Aorta (tissue), 5 donors: Measurements from ENCODE around the gene LNX1. TPM values are rescaled to one million over a fixed set of nuclear protein-coding genes. Genes with fewer than 3 reads are reported as not detected.

ENCODE experiments used
- ATAC-seq: fragments of 200-7000 bp; cut with Tn5 transposase; one replicate; pipeline ENCODE4 v1.9.1; 2022; ENCODE audit warnings: moderate library complexity; ENCODE audit not compliant: low FRiP score
- DNase-seq, 2 donors: peaks; one replicate each; pipeline ENCODE4 v3.0.0-alpha.2; 2020
- H3K27ac ChIP-seq, 2 donors: one replicate each; pipeline ENCODE4 v1.5.1; 2013; ENCODE audit warnings: low read length in 2 of 2, mild to moderate bottlenecking in 2 of 2, moderate library complexity in 2 of 2, control low read depth in 1 of 2, inconsistent platforms in 1 of 2, low read depth in 1 of 2
- H3K27me3 ChIP-seq, 2 donors: one replicate each; pipeline ENCODE4 v1.6.1; 2013; ENCODE audit warnings: control low read depth in 1 of 2, low read length in 1 of 2, mild to moderate bottlenecking in 1 of 2, moderate library complexity in 1 of 2; ENCODE audit not compliant: insufficient read depth in 2 of 2, control insufficient read depth in 1 of 2
- H3K36me3 ChIP-seq, 2 donors: one replicate each; pipeline ENCODE4 v1.6.1; 2013; ENCODE audit warnings: control low read depth in 1 of 2, low read length in 1 of 2, mild to moderate bottlenecking in 1 of 2; ENCODE audit not compliant: insufficient read depth in 2 of 2, control insufficient read depth in 1 of 2
- H3K4me1 ChIP-seq, 2 donors: one replicate each; pipeline ENCODE4 v1.6.1; 2013; ENCODE audit warnings: low read length in 2 of 2, control low read depth in 1 of 2, mild to moderate bottlenecking in 1 of 2, moderate library complexity in 1 of 2; ENCODE audit not compliant: insufficient read depth in 2 of 2, control insufficient read depth in 1 of 2
- H3K4me3 ChIP-seq, 2 donors: one replicate each; pipeline ENCODE4 v1.5.1; 2013; ENCODE audit warnings: low read length in 2 of 2, control low read depth in 1 of 2, mild to moderate bottlenecking in 1 of 2
- H3K9me3 ChIP-seq: one replicate; pipeline ENCODE4 v1.6.1; 2013; ENCODE audit warnings: mild to moderate bottlenecking, low read length; ENCODE audit not compliant: control insufficient read depth
- WGBS, 2 donors: extraction: QIAGEN DNeasy Blood & Tissue Kit; methylation state at CpG; one replicate each; pipeline ENCODE4 v1.1.7; 2013; 5-methylcytosine and 5-hydroxymethylcytosine counted together
- intact Hi-C, 2 donors: fragments of 100-400 bp; cut with DNase I; formaldehyde crosslinking; loops; one replicate each; pipeline versions ENCODE4 v1.14.2 to v1.15.0; 2022
- polyA plus RNA-seq, 2 donors: library from polyadenylated mRNA; stranded (reverse); fragments of 200-250 nt; gene quantifications; one replicate each; pipeline ENCODE4 v1.2.3, GENCODE V29; 2013
- total RNA-seq, 2 donors: library from RNA; stranded (reverse); fragmentation: NEBNext Ultra II Directional; extraction: Animal tissue kit (Norgen Biotek cat#: 25700); gene quantifications; one replicate each; pipeline ENCODE4 v1.2.1, GENCODE V29; 2021
- donor health status: healthy with polysubstance abuse.
- donor health status: Bipolar disorder and iron deficiency.
- donor health status: DM: no; HTN: no; CAD: no.
- donor health status: DM: no; HTN: no; CAD: no.
- donor health status: DM: yes; HTN: yes; CAD: no.

LNX1 gene
- total and polyA plus RNA-seq, 4 donors: 3.1 to 11.1 (median 6.1) TPM

DNA sequence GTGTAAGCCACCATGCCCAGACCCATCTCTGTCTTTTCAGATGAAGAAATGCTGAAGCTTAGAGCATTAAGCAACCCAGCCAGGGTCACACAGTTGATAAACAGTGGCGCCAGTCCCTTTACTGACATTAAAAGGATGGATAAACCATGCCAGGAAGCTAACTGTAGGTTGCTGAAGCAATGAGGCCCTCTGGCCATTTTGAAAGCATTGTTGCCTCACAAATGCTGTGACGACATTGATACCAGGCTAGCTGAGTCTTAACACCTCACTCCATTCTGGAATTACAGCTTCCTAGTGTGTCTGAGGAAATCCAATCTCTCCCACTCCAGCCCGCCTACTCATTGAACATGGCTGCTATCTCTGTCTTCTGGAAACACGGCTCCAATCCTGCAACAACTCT is 89.7 kb downstream of the LNX1 start:
- DNase-seq (no peak), ATAC-seq (no peak)
- H3K36me3 ChIP-seq: no peaks in the 10 kb centered on the region
- H3K4me1 ChIP-seq: peaks cover 0 to 2% of the 10 kb centered on the region in 2 donors
- H3K27me3 ChIP-seq: no peaks in the 10 kb centered on the region
- no peak overlapping the region for H3K4me3 ChIP-seq
- H3K27ac ChIP-seq: no peak overlapping the region
- H3K9me3 ChIP-seq: no peaks in the 10 kb centered on the region
- 97 to 98% methylated on average over 4 of the region's 4 CpGs for WGBS, 2 donors
- intact Hi-C loops: loop anchor here in 1 of 2 donors (10.0 kb wide), 1 partner anchor 153 kb away; no protein-coding TSS in a partner anchor

DNA sequence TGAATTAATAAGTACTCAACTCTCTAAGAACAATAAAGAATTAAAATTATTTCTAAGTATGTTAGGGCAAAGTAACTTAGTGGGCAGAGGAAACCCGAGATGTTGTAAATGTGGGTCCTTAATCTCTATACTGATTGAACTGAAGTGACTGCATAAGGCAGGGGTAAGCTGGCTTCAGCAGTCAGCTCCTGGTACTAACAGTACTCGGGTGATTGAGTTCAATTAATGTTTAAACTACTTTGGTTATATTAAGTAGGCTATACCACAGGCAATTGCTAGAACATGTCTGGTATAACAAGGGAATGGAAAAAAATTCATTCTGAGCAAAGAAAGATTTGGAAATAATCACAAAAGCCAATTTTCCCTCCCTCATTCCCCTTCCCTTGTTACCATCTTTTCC is 90.7 kb downstream of the LNX1 start:
- ATAC-seq (no peak), DNase-seq (no peak)
- no peak overlapping the region for H3K27ac ChIP-seq
- 98 to 99% methylated on average over 2 of the region's 2 CpGs for WGBS, 2 donors
- no peaks in the 10 kb centered on the region for H3K36me3 ChIP-seq
- peaks cover 0 to 2% of the 10 kb centered on the region in 2 donors for H3K4me1 ChIP-seq
- H3K9me3 ChIP-seq: no peaks in the 10 kb centered on the region
- H3K27me3 ChIP-seq: no peaks in the 10 kb centered on the region
- intact Hi-C loops: loop anchor here in 1 of 2 donors (10.0 kb wide), 1 partner anchor 154 kb away; no protein-coding TSS in a partner anchor
- no peak overlapping the region for H3K4me3 ChIP-seq

DNA sequence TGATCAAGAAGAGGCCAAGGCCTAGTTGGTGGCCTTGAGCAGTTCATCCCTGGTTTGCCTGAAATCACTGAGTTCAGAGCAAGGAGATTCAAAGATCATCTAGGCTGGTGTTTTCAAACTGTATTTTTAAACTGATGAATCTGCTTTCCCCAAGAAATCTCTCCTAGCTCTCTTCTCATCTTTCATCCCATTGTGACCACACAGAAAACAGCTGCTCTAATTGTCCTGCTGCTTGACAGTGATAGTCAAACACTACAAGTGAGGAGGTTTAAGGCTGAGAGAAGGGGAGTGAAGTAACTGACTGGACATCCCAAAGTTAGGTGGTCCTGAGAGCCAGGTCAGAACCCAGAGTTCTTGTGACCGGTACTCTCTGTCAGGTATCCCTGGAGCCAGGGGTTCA is 91.5 kb downstream of the LNX1 start:
- Histone ChIP-seq H3K4me1 (peaks cover 0 to 2% of the 10 kb centered on the region in 2 donors), H3K36me3 (no peaks in the 10 kb centered on the region), H3K27me3 (no peaks in the 10 kb centered on the region), H3K27ac (no peak overlapping the region), H3K9me3 (no peaks in the 10 kb centered on the region), H3K4me3 (no peak overlapping the region)
- WGBS, 2 donors: 94 to 99% methylated on average over 1 of the region's 1 CpG
- ATAC-seq: no peak
- DNase-seq: no peak
- intact Hi-C loops: loop anchor here in 1 of 2 donors (10.0 kb wide), 1 partner anchor 155 kb away; no protein-coding TSS in a partner anchor

DNA sequence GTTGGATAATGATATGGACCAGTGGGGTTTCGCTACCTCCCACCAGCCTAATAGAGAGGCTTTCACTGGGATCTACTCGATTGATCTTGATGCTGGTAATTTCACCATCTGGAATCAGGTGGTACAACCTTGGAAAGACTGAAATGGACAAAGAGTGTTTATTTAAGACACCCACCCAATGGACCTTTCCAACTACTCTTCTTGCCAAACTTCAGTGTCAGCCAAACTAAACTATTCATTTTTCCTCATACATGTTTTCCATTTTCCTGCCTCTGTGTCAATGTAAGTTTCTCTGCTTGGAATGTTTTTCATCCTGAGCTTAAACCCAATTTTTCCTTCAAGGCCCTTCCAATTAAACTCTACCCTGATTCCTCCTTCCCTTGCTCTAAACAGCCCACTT is 92.6 kb downstream of the LNX1 start:
- ATAC-seq (no peak), DNase-seq (no peak)
- Histone ChIP-seq H3K27me3 (no peaks in the 10 kb centered on the region), H3K4me1 (peaks cover 0 to 2% of the 10 kb centered on the region in 2 donors), H3K27ac (no peak overlapping the region), H3K9me3 (no peaks in the 10 kb centered on the region), H3K4me3 (no peak overlapping the region), H3K36me3 (no peaks in the 10 kb centered on the region)
- intact Hi-C loops: no loop called here
- 83 to 84% methylated on average over 2 of the region's 2 CpGs for WGBS, 2 donors

DNA sequence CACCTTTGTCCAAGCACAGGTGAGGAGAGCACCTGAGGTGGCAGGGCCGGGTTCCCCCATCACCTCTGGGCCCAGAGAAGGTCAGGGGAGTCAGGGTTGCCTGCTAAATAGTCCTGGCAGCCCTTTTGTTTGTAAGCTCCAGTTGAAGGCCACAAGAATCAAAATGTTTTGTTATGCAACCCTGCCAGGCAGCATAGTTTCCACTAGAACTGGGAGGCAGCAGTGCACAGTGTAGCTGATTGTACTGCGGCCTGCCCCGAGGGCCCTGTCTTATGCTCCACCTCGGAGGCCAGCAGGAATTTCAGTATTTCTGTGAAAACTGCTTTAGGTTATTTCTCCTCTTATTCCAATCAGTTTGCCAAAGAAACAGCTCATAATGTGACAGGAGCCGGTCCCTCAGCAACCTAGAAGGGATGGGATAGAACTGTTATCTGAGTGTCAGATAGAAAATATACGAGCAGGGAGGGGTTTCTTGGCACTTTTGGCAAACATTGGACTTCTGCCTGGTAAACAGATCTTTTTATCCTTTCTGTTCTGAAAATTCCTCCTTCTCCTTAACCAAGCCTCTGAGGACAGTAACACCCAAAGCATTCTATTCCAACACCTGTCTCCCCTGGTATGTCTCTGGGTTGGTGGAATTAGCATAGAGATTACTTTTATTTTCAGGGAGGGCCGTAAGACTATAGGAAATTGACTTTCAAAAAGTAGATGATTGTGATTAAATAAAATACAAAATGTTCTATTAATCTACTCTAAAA is 93.6 kb downstream of the LNX1 start:
- H3K4me1 ChIP-seq: peaks cover 0 to 2% of the 10 kb centered on the region in 2 donors
- WGBS, 2 donors: 52 to 58% methylated on average over 7 of the region's 7 CpGs
- no peaks in the 10 kb centered on the region for H3K27me3 ChIP-seq
- H3K27ac ChIP-seq: peak overlapping the region in 1 of 2 donors; percentile 60
- intact Hi-C loops: no loop called here
- no peak overlapping the region for H3K4me3 ChIP-seq
- DNase-seq: peak in 1 of 2 donors; percentile 65
- no peaks in the 10 kb centered on the region for H3K9me3 ChIP-seq
- no peaks in the 10 kb centered on the region for H3K36me3 ChIP-seq
- peak; percentile 91 for ATAC-seq

DNA sequence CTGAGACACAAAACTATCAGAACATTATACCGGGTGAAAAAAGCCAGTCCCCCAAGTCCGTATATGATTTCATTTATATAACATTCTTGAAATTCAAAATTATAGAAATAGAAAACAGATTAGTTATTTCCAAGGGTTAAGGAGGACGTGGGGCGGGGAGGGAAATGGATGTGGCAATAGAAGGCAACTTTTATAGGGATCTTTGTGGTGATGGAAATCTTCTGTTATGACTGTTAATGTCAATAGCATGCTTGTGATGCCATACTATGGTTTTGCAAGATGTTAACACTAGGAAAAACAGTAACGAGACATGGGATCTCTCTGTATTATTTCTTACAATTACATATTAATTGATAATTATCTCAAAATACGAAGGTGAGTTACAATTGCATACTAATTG is 96.4 kb downstream of the LNX1 start:
- DNase-seq (no peak), ATAC-seq (no peak)
- no peaks in the 10 kb centered on the region for H3K27me3 ChIP-seq
- no peaks in the 10 kb centered on the region for H3K9me3 ChIP-seq
- intact Hi-C loops: loop anchor here in 1 of 2 donors (5.0 kb wide), 1 partner anchor 57 kb away; no protein-coding TSS in a partner anchor
- H3K4me3 ChIP-seq: no peak overlapping the region
- H3K36me3 ChIP-seq: no peaks in the 10 kb centered on the region
- no peak overlapping the region for H3K27ac ChIP-seq
- peaks cover 2 to 3% of the 10 kb centered on the region in 2 donors for H3K4me1 ChIP-seq
- WGBS, 2 donors: 94 to 97% methylated on average over 6 of the region's 6 CpGs

DNA sequence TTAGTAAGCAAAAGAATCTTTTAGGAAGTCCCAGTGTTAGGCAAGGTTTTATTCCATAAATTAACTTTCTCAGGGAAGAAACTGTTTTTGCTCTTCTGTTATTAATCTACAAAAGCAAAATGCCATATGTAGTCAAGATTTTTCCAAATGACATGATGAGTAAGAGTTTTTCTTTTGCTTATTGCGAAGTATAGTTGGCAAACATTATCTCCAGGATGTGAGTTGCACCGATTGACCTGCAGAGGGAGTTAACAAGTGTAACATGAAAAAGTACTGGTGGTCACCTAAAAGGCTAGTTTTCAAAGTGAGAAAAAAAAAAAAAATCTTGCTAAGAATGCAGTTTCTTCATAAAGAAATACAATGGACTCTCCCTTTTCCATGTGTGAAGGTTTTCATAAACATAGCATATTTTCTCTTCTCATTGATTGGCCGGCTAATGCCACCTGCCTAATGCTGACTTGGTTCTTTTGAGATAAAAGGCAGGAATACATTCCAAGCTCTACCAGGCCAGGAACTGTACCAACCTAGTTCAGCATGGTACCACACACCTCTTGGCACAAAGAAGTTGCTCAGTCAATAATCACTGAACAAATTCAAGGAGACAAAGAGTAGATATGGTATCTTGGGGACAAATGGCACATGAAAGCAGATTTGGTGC is 100.2 kb downstream of the LNX1 start:
- peak; percentile 77 for ATAC-seq
- H3K4me3 ChIP-seq: no peak overlapping the region
- no peaks in the 10 kb centered on the region for H3K27me3 ChIP-seq
- DNase-seq: no peak
- no peaks in the 10 kb centered on the region for H3K36me3 ChIP-seq
- intact Hi-C loops: loop anchor here in 1 of 2 donors (5.0 kb wide), 1 partner anchor 61 kb away; no protein-coding TSS in a partner anchor
- H3K27ac ChIP-seq: no peak overlapping the region
- WGBS, 2 donors: 26 to 29% methylated on average over 3 of the region's 3 CpGs
- no peaks in the 10 kb centered on the region for H3K9me3 ChIP-seq
- peaks cover 0 to 3% of the 10 kb centered on the region in 2 donors for H3K4me1 ChIP-seq

DNA sequence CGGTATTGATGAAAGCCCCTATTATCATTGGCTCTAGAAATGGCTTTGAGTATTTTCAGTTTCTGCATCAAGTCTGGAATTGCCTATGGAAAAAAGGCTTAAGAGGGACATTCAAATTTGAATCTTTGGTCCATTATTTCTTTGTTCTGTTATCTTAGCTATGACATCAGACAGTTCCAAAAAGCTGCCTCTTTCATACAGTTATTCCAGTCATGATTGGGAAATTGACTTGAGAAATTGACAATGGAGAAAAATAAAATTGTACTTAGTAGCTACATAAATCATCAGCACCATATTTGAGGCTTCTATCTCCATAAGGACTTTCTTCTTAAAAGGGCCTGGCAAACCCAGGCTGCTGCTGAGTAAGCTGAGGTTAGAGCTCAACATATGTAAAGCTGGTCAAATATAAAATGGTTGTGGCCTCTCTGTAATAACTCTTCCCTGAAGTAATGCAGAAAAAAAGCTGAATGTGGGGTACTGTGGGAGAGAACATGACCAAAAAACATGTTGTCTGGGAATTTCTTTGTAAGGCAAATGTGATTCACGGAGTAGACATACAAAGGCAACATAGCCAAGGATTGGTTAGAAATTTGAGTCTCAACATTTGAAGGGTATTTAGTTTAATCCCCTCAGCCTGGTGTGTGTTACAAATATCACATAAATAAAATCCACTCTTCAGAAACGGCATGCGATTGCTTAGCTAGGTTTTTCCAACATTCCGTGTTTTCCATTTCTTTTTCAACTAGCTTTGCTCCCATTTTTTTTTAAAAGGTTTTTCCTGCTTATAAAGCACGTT is 100.9 kb downstream of the LNX1 start:
- Histone ChIP-seq H3K4me1 (peaks cover 0 to 3% of the 10 kb centered on the region in 2 donors), H3K27ac (no peak overlapping the region), H3K4me3 (no peak overlapping the region), H3K36me3 (no peaks in the 10 kb centered on the region), H3K9me3 (no peaks in the 10 kb centered on the region), H3K27me3 (no peaks in the 10 kb centered on the region)
- 70 to 73% methylated on average over 6 of the region's 6 CpGs for WGBS, 2 donors
- ATAC-seq (no peak), DNase-seq (no peak)
- intact Hi-C loops: loop anchor here in 1 of 2 donors (5.0 kb wide), 1 partner anchor 62 kb away; no protein-coding TSS in a partner anchor
